Heart right ventricle (tissue), 16 donors: ENCODE data around the gene NUDT22. TPM values are rescaled to one million over a fixed set of nuclear protein-coding genes. Genes with fewer than 3 reads are reported as not detected.

Experiments used
- ATAC-seq, 8 donors: fragments of 200-7000 bp; cut with Tn5 transposase; one replicate each; pipeline ENCODE4 v1.9.1; 2020; ENCODE audit warnings: mild to moderate bottlenecking in 8 of 8, moderate library complexity in 8 of 8, moderate number of reproducible peaks in 1 of 8
- DNase-seq, 2 donors: peaks; one replicate each; pipeline ENCODE4 v3.0.0-alpha.2; 2020
- H3K27ac ChIP-seq, 10 donors: fragments of 200-600 bp; sonication (generic) in 2 of 10; one replicate each; pipeline versions ENCODE4 v1.5.0 to v1.8.0; 2020 to 2022; ENCODE audit warnings: mild to moderate bottlenecking in 3 of 10
- H3K27me3 ChIP-seq, 7 donors: fragments of 200-600 bp; one replicate each; pipeline ENCODE4 v1.8.0; 2021 to 2022; ENCODE audit warnings: mild to moderate bottlenecking in 2 of 7
- H3K36me3 ChIP-seq, 9 donors: fragments of 200-600 bp; sonication (generic) in 1 of 9; one replicate each; pipeline versions ENCODE4 v1.5.0 to v1.8.0; 2020 to 2022; ENCODE audit warnings: mild to moderate bottlenecking in 2 of 9
- H3K4me1 ChIP-seq, 9 donors: fragments of 200-600 bp; sonication (generic) in 1 of 9; one replicate each; pipeline versions ENCODE4 v1.5.0 to v1.8.0; 2020 to 2022; ENCODE audit warnings: mild to moderate bottlenecking in 4 of 9
- H3K4me3 ChIP-seq, 10 donors: fragments of 200-600 bp; sonication (generic) in 2 of 10; one replicate each; pipeline versions ENCODE4 v1.5.0 to v1.8.0; 2020 to 2022; ENCODE audit warnings: mild to moderate bottlenecking in 7 of 10, moderate library complexity in 2 of 10
- H3K9me3 ChIP-seq, 11 donors: fragments of 200-600 bp in 10 of 11; sonication (generic) in 2 of 11; one replicate each; pipeline versions ENCODE4 v1.5.0 to v1.8.0; 2013 to 2022; ENCODE audit warnings: mild to moderate bottlenecking in 2 of 11, control low read depth in 1 of 11, moderate library complexity in 1 of 11
- CTCF ChIP-seq, 9 donors: fragments of 200-600 bp; sonication (generic) in 2 of 9; IDR thresholded peaks; one replicate each; pipeline versions ENCODE4 v1.5.0 to v1.8.0; 2021 to 2022; ENCODE audit warnings: antibody characterized with exemption in 9 of 9, mild to moderate bottlenecking in 5 of 9, moderate library complexity in 1 of 9
- WGBS, 2 donors: extraction: QIAGEN DNeasy Blood & Tissue Kit; methylation state at CpG; one replicate each; pipeline ENCODE4 v1.1.7; 2013; ENCODE audit warnings: inconsistent platforms in 1 of 2; 5-methylcytosine and 5-hydroxymethylcytosine counted together
- intact Hi-C, 10 donors: fragments of 100-400 bp; cut with DNase I; formaldehyde crosslinking; loops; one replicate each; pipeline versions ENCODE4 v1.11.1 to v1.14.2; 2022
- polyA plus RNA-seq, 2 donors: library from polyadenylated mRNA; stranded (reverse); fragments of 200-250 nt; gene quantifications; one replicate each; pipeline ENCODE4 v1.2.3, GENCODE V29; 2013
- total RNA-seq, 10 donors: library from RNA; stranded (reverse); fragmentation: NEBNext Ultra II Directional in 3 of 10; extraction: Animal tissue kit (Norgen Biotek cat#: 25700) in 3 of 10; gene quantifications; one replicate each; pipeline versions ENCODE4 v1.2.1 to v1.2.4, GENCODE V29; 2021 to 2023
- donor health status: Arrhythmogenic right ventricular cardiomyopathy.
- donor health status: ischemic (EF 13 %, LVEDD 7.1; RV severe dilation, severe dysfunction).
- donor health status: healthy with polysubstance abuse.
- donor health status: DM: no; HTN: yes; CAD: no.
- donor health status: DM: no; HTN: no; CAD: no.
- donor health status: ischemic (EF 25% LVEDD 6.9; RV normal size, moderate dysfunction).
- donor health status: ischemic (EF 25% LVEDD 5.7; RV mildly dilated, moderate dysfunction).
- donor health status: healthy.
- donor health status: DM: yes; HTN: yes; CAD: no.
- donor health status: Ischemic cardiomyopathy.
- donor health status: ischemic (EF 35%, LVEDD 5.7; RV mildly dilated, moderate dysfunction).
- donor health status: nonischemic (EF 11% LVEDD 7.7; RV severe dilation, severe dysfunction).
- donor health status: DM: yes; HTN: yes; CAD: no.
- donor health status: PGD.
- donor health status: ischemic (EF 29% LVEDD 5.4; RV normal size, mild dysfunction).
- donor health status: nonischemic (EF 23%, LVEDD 6.1; RV moderate dilation, normal function).

Gene NUDT22
- total and polyA plus RNA-seq, 12 donors: 57.3 to 95.2 (median 72.6) TPM

- H3K4me3 ChIP-seq: no peak overlapping the region
- H3K9me3 ChIP-seq: no peaks in the 10 kb centered on the region
- H3K4me1 ChIP-seq: peaks cover under 1 to 36% (median 15%) of the 10 kb centered on the region in 9 donors
- intact Hi-C loops: no loop called here
- no peak overlapping the region for H3K27ac ChIP-seq
- DNase-seq (no peak), ATAC-seq (no peak)
- 85 to 89% methylated on average over 8 of the region's 8 CpGs for WGBS, 2 donors
- no peak for TF ChIP-seq CTCF (IDR thresholded peaks at IDR 0.05)
- no peaks in the 10 kb centered on the region for H3K27me3 ChIP-seq
- H3K36me3 ChIP-seq: peaks cover 0 to 78% (median 4%) of the 10 kb centered on the region in 9 donors
Measured at GRCh38 chr11:64278576-64279190, 52.6 kb downstream of the NUDT22 start.

Other genes starting within 250 kb of the NUDT22 start
- 10 to 100 TPM; 47.0 to 58.2 (median 49.8) TPM for gene OTUB1, start 239.8 kb upstream of the NUDT22 start, total RNA-seq
- 10 to 100 TPM; 34.9 to 87.0 TPM for gene OTUB1, start 239.8 kb upstream of the NUDT22 start, polyA plus RNA-seq
- under 1 TPM; 0.17 to 0.83 (median 0.39) TPM for gene FLRT1, start 190.3 kb upstream of the NUDT22 start, total RNA-seq
- gene FLRT1, start 190.3 kb upstream of the NUDT22 start, polyA plus RNA-seq: under 1 TPM; 0.22 to 0.44 TPM
- 100 to 1,000 TPM in 8 of 10 donors, 10 to 100 TPM in 2; 86.2 to 134 (median 115) TPM for gene MACROD1, start 60.2 kb upstream of the NUDT22 start, total RNA-seq
- 100 to 1,000 TPM in 1 of 2 donors, 10 to 100 TPM in 1; 77.6 to 497 TPM for gene MACROD1, start 60.2 kb upstream of the NUDT22 start, polyA plus RNA-seq
- 100 to 1,000 TPM in 1 of 10 donors, 10 to 100 TPM in 9; 67.4 to 105 (median 87.9) TPM for gene STIP1, start 40.1 kb upstream of the NUDT22 start, total RNA-seq
- gene STIP1, start 40.1 kb upstream of the NUDT22 start, polyA plus RNA-seq: 100 to 1,000 TPM in 1 of 2 donors, 10 to 100 TPM in 1; 55.3 to 144 TPM
- 10 to 100 TPM in 1 of 10 donors, 1 to 10 TPM in 9; 2.3 to 30.8 (median 5.4) TPM for gene FERMT3, start 19.6 kb upstream of the NUDT22 start, total RNA-seq
- 1 to 10 TPM; 7.5 to 9.2 TPM for gene FERMT3, start 19.6 kb upstream of the NUDT22 start, polyA plus RNA-seq
- gene TRPT1, start 88 bp upstream of the NUDT22 start, total RNA-seq: 10 to 100 TPM; 50.5 to 81.7 (median 61.4) TPM
- gene TRPT1, start 88 bp upstream of the NUDT22 start, polyA plus RNA-seq: 100 to 1,000 TPM in 1 of 2 donors, 10 to 100 TPM in 1; 87.2 to 188 TPM
- gene DNAJC4, start 4.3 kb downstream of the NUDT22 start, total RNA-seq: 10 to 100 TPM; 46.6 to 64.7 (median 52.0) TPM
- gene DNAJC4, start 4.3 kb downstream of the NUDT22 start, polyA plus RNA-seq: 100 to 1,000 TPM in 1 of 2 donors, 10 to 100 TPM in 1; 48.0 to 173 TPM
- 100 to 1,000 TPM; 245 to 353 (median 277) TPM for gene VEGFB, start 8.3 kb downstream of the NUDT22 start, total RNA-seq
- gene VEGFB, start 8.3 kb downstream of the NUDT22 start, polyA plus RNA-seq: 100 to 1,000 TPM; 158 to 291 TPM
- gene FKBP2, start 14.8 kb downstream of the NUDT22 start, total RNA-seq: 10 to 100 TPM; 40.2 to 82.0 (median 45.9) TPM
- 100 to 1,000 TPM; 376 to 404 TPM for gene FKBP2, start 14.8 kb downstream of the NUDT22 start, polyA plus RNA-seq
- gene PPP1R14B, start 20.7 kb downstream of the NUDT22 start, total RNA-seq: 100 to 1,000 TPM in 4 of 10 donors, 10 to 100 TPM in 6; 52.4 to 194 (median 77.2) TPM
- gene PPP1R14B, start 20.7 kb downstream of the NUDT22 start, polyA plus RNA-seq: 100 to 1,000 TPM; 229 to 331 TPM
- 10 to 100 TPM in 3 of 10 donors, 1 to 10 TPM in 7; 5.8 to 13.3 (median 8.7) TPM for gene PLCB3, start 25.3 kb downstream of the NUDT22 start, total RNA-seq
- gene PLCB3, start 25.3 kb downstream of the NUDT22 start, polyA plus RNA-seq: 10 to 100 TPM in 1 of 2 donors, 1 to 10 TPM in 1; 9.5 to 13.1 TPM
- gene BAD, start 58.4 kb downstream of the NUDT22 start, total RNA-seq: 100 to 1,000 TPM in 1 of 10 donors, 10 to 100 TPM in 9; 40.7 to 106 (median 52.2) TPM
- gene BAD, start 58.4 kb downstream of the NUDT22 start, polyA plus RNA-seq: 100 to 1,000 TPM in 1 of 2 donors, 10 to 100 TPM in 1; 92.1 to 104 TPM
- 10 to 100 TPM; 16.4 to 43.0 (median 24.3) TPM for gene GPR137, start 59.6 kb downstream of the NUDT22 start, total RNA-seq
- 10 to 100 TPM; 18.4 to 31.8 TPM for gene GPR137, start 59.6 kb downstream of the NUDT22 start, polyA plus RNA-seq
- not detected for gene KCNK4, start 65.0 kb downstream of the NUDT22 start, total RNA-seq
- not detected for gene KCNK4, start 65.0 kb downstream of the NUDT22 start, polyA plus RNA-seq
- gene CATSPERZ, start 74.1 kb downstream of the NUDT22 start, total RNA-seq: not detected
- gene CATSPERZ, start 74.1 kb downstream of the NUDT22 start, polyA plus RNA-seq: under 1 TPM in 1 of 2 donors, not detected in 1; 0.10 TPM
- gene ESRRA, start 79.2 kb downstream of the NUDT22 start, total RNA-seq: 100 to 1,000 TPM; 115 to 225 (median 132) TPM
- 100 to 1,000 TPM; 180 TPM for gene ESRRA, start 79.2 kb downstream of the NUDT22 start, polyA plus RNA-seq
- gene TRMT112, start 91.3 kb downstream of the NUDT22 start, total RNA-seq: 100 to 1,000 TPM in 2 of 10 donors, 10 to 100 TPM in 8; 68.7 to 121 (median 90.2) TPM
- gene TRMT112, start 91.3 kb downstream of the NUDT22 start, polyA plus RNA-seq: 100 to 1,000 TPM; 182 to 208 TPM
- gene PRDX5, start 91.8 kb downstream of the NUDT22 start, total RNA-seq: 100 to 1,000 TPM; 264 to 395 (median 288) TPM
- gene PRDX5, start 91.8 kb downstream of the NUDT22 start, polyA plus RNA-seq: 100 to 1,000 TPM; 486 to 750 TPM
- gene CCDC88B, start 113.9 kb downstream of the NUDT22 start, total RNA-seq: 10 to 100 TPM in 1 of 10 donors, 1 to 10 TPM in 9; 4.2 to 13.1 (median 5.6) TPM
- 10 to 100 TPM; 10.5 to 42.7 TPM for gene CCDC88B, start 113.9 kb downstream of the NUDT22 start, polyA plus RNA-seq
- 10 to 100 TPM; 10.7 to 21.9 (median 12.8) TPM for gene RPS6KA4, start 132.9 kb downstream of the NUDT22 start, total RNA-seq
- gene RPS6KA4, start 132.9 kb downstream of the NUDT22 start, polyA plus RNA-seq: 10 to 100 TPM; 17.4 to 18.8 TPM